Stimulated activated naive CD4-positive, alpha-beta T cell treated with Interleukin-2 at 50 U/mL for 16 hours (primary cell): ENCODE measurements around the gene HOXA10.
A peak's percentile ranks its signal among the peaks of the same experiment; 100 is the strongest.

ENCODE experiments used
- DNase-seq: peaks from one replicate; lab custom pipeline; 2025; lab: John Stamatoyannopoulos, UW

Gene HOXA10

DNA sequence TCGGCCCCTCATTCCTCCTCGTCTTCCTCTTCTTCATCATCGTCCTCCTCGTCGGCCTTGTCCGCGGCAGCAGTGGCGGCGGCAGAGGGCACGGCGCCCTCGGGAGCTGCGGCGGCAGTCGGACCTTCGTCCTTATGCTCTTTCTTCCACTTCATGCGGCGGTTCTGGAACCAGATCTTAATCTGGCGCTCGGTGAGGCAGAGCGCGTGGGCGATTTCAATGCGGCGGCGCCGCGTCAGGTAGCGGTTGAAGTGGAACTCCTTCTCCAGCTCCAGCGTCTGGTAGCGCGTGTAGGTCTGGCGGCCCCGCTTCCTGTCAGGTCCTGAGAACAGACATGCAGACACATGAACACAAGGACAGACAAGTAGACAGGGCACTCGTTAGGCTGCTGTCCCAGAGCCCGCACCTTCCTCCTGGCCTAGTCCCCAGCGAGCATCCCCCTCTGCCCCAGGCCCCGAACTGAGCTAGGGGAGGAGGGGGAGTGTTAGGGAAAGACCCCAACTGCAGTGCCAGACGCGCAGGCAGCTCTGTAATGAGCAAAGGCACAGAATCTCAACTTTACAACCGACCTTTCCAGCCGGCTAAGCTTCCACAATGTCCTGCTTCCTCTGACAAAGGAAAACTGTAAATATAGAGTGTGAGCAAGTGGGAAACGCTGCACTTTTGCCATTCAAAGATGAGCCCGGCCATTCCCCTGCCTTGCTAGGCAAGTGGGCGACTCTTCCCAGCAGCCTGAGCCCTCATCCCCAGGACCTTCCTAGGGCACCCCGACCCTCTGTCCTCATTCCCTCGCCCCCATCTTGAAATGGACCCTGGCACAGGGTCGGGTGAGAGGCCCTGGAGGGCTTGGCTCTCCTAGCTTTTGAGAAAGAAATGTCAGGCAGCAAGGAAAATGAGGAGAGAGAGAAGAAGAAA is 19.0 kb downstream of the HOXA10 start:
- DNase-seq, result no peak

DNA sequence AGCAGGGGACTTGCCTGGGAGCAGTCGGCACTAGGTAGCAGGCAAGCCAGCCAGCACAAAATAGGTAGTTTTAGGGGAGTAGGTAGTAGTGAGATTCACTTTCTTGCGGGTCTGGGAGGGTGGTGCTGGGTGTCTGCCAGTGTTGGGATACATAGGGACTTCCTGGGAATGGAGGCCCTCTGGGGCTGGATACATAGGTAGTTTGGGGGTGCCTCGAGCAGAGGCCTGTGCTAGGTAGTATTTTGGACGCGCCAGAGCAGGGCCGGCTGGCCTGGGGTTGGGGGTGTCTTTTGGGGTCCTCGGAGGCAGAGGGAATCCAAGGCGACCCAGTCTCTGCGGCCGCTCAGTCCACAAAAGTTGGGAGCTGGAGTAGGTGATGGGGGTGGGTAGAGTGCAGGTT is 19.8 kb downstream of the HOXA10 start:
- DNase-seq, result no peak

DNA sequence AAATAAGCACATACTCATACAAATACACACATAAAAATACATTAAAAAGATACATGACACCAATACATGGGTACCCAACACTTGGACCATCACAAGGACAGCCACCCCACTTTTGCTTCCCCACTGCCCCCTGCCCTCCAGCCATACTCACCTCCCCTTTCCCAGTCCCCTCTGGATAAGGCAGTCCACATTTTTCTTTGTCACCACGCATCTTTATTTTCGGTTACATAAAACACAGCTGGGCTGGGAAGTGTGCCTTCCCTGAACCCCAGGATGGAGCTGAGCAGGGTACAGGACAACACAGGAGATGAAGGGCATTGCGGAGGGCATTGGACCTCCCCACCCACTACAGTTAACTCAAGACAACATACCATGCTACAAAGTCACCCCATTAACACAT is 20.6 kb downstream of the HOXA10 start:
- DNase-seq, result no peak

DNA sequence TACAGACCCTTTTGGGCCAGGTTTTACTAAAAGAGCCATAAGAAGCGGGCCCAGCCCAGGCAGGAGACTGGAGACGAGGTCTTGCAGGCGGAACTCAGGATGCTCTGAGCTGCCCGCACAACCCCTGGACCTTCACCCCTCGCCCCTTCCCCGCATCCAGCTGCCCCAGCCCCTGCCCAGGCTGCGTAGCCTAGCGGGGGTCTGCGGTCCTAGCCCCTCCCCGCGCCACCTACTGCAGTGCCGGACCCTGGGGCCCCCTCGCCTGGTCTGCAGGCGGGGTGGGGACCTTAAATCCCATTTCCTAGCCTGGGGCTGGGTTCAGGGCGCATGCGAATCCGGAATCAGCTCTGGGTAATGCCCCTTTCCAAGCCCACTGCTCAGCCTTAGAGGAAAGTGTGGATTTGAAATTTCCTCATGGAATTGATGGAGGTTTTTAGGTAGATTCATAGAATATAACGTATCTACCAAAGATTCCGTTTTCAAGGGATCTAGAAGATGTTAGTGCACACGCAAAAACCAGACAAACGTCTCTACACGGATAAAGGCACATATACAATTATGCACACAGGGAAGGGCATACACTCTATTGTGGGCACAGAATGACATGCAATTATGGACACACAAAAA is 21.2 kb downstream of the HOXA10 start:
- no peak for DNase-seq

DNA sequence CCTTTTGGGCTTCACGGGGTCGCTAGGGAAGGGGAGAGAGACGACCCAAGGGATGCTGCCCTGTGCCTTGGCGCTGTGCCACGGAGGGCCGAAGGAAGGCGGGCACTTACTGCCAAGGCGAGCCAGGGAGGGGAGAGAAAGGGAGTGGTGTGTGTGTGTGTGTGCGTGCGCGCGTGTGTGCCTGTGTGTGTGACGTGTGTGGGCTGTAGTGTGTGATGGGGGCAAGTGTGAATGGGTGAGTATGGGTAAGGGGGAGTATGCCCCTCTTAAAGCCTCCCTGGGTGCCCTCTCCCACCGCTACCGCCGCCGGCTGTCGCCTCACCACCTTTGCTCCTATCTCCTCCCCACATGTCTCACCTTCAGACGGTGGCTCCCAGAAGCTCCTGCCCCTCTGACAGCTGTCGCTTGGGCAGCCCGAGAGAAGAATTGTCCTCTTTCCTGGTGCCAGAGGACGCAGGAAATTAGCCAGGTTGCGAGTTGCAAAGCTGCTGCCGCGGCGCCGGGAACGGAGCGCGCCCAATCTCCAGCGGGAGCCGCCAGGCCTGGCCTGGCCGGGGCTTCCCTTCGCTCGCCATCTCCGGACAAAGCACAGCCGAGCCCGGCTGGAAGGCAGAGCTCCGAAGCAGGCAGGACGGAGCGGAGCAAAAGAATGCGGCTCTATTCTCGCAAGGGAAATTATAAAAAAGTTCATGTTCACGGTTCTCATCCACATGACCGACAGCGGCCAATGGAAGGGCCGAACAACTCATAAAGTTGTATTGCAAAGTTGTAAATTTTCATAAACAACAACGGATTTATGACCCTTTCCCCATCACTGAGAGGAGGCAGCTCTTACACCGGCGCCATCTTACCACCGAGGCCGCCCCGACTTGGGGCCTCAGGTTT is 21.9 kb downstream of the HOXA10 start, which contains the start of gene HOXA3:
TSS of gene HOXA3 (minus strand) at position 653 of the 885 bp plus-strand sequence. CDS start 41,943 bp downstream, outside the sequence.
- DNase-seq, result no peak

DNA sequence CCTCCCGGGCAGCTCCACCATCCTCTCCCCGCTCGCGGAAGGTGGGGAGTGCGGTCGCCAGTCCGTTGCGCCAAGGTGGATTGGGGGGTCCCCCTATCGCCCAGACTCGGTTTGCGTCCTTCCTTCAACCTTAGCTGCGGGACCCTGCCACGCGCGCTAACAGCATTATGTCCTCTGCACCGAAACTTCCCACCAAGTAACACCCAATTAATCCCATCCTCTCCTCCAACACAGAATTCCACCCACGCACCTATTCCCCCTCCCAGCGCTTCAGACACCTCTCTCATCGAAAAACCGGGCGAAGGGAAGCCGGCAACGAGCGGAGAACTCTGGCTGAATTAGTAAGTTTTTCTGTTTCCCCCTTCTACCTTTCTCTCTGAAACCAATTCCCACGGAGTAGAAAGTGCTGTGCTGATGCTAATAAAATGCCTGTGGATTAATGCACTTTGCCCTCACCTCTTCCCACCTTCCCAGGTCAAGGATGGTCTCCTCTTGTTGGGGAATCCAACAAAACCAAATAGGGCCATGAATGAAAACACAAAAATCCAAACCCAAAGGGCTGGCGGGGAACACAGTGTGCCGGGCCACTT is 22.7 kb downstream of the HOXA10 start:
- no peak for DNase-seq

DNA sequence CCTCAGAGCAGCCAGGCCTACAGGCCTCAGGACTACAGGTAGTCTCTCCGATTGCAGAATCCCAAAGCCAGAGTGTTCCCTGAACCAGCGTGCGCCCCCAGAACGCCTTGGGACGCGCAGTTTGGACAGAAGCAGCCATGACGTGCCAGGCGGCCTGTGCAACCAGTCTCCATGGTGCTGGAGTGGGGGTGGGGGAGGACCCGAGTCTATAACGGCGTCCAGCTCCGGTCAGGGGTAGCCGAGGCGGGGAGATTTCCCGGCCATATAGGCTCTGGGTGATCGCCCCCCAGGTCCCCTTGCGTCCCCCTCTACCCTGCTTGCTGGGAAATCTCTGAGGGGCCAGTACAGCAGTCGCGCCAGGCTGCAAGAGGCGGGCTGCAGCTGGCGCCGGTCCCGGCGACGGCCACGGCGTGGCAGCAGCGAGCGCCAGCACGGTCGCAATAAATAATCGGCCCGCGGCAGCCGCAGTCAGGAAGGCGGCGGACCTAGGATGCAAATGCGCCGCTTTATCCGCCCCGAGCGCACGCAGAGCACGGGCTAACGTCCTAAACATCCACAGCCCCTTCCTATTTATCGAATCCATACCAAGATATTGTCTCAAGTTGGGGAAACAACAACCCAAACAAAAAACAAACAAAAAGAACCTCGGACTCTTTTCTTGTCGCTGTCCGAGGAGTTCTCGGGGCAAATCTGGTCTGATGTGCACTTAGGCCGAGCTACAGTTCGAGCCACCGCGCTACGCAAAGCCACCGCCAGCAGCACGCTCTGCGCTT is 23.4 kb downstream of the HOXA10 start:
- DNase-seq, result peak; percentile 52

DNA sequence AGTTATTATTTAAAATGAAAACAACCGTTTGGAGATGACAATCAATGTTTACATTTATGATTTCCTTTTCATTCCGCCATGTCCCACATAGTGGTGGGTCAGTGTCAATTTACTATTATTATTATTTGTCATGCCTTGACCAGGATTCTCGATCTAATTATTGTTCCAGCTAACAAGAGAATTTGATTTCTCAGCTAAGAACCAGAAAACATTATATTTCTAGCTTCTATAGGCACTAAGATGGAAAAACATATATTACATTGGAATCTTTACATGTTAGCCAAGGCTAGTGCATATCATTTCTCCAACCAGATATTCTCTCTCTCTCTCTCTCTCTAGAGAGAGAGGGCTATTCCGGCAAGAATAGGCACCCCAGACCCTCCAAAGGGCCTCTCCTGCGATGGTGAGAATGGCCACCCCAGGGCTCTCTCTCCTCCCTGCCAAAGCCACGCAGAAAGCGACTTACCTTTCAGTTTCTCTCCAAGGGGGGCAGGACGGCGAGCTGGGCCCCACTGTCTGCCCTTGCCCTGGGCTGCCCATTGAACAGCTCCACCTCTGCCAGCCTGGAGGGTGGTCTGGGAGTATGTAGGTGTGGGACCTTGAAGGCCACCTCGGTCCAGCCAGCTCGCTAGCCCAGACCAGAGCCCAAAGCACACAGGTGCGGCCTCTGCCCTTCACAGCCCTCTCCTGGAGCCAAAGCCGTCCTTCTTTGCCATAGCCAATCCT is 24.1 kb downstream of the HOXA10 start:
- DNase-seq, result no peak

DNA sequence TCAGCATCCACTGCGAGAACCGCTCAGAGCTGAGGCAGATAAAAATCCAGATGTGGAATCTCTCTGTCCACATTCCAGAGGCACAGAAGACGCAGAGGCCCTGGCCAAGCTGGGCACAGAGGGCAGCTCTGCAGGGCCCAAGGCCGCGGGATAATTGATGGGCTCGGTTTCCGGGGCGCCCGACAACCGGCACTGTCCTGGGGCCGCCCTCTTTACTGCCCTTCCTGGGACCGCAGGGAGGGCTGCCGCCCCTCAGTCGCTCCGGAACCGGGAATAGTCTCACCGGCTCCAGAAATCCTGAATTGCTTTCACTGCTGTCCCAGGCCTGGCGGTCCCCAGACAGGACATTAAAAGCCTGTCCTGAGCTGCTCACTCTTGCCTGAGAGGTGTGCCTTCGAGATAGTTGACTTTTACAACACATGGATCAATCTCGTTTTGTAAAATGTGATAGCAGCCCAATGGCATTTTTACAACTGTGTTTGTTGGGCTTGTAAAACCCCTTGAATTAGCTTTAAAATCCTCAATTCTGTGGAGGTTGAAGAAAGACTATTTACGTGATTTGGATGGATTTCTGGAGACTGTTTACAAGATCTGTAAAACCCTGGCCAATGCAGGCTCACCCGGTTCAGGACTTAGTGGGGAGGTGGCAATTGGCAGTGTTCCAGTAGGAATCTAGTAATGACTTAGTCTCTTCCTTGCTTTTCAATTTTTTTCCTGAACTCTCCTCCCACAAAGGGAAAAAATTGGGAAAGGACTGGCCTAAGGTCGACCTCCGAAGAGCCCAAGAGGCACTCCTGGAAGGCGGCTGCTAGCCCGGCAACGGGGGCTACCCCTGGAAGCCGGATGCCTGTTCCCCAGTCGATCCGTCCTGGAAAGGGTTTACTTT is 25.1 kb downstream of the HOXA10 start:
- DNase-seq, result no peak

DNA sequence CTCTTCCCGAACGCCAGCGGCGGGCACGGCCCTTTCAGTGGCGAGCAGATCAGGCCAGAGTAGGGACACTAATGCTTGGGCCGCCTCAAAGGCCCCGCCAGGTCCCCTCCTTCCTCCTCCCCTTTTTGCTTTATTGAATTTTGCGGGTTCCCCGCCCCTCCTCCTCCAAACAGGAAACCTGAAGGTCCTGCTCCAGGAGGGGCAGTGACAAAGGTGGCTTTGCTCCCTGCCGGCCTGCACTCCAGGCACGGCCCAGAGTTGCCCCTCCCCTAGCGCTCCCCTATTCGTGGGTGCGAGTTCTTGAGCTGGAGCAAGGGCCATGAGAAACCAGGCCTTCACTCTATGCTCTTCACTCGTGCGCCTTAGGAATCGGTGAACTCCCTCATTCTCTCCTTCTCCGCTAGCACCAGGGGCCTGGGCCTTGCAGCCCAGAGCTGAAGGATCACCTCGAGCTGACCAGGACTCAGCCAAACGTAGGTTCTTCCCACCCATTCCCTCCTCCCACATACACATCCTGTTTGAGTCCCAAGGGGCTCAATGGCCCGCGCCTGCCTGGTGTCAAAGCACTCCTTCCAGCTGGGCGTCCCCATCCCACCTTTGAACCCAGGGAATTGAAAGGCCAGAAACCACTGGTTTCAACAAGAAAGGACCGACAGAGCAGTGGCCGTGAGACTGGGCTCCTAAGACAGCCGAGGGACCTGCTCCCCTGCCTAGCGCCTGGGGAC is 25.9 kb downstream of the HOXA10 start:
- no peak for DNase-seq

DNA sequence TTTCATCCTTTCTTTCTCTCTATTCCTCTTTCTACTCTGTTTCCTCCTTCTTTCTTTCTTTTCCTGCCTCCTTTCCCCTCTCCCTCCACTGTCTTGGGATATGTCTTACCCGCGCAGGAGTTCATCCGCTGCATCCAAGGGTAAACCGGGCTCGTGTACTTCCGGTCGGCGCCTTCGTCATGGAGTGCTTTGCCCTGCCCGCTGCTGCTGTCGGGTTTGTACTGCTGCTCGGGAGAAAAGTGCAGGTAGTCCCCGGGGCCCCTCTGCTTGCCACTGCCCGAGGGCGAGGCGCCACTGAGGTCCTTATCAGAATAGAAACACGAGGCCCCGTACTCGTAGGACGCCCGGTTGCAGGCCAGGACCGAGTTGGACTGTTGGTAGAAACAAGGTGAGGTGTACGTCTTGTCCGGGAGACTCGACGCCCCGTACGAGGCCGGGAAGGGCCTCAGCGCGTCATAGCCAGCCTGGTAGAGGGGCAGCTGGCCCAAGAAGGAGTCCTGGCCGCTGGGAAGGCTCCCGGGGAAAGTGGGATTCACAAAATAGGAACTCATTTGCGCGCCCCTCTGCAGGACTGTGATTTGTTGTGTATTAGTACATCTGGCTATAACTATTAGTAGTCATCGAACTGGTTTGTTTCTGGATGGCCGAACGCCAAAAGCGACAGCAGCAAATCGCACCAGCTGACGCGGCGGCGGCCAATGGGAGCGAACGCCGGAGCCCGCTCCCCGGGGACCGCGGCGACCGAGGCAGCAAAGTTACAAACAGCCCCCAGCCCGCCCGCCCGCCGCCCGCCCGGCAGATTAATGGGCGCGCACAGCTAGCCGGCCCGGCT is 26.7 kb downstream of the HOXA10 start, which contains the start of gene HOXA6:
TSS of gene HOXA6 (minus strand) at position 576 of the 832 bp plus-strand sequence. CDS start at position 551, 25 bp downstream.
- no peak for DNase-seq

DNA sequence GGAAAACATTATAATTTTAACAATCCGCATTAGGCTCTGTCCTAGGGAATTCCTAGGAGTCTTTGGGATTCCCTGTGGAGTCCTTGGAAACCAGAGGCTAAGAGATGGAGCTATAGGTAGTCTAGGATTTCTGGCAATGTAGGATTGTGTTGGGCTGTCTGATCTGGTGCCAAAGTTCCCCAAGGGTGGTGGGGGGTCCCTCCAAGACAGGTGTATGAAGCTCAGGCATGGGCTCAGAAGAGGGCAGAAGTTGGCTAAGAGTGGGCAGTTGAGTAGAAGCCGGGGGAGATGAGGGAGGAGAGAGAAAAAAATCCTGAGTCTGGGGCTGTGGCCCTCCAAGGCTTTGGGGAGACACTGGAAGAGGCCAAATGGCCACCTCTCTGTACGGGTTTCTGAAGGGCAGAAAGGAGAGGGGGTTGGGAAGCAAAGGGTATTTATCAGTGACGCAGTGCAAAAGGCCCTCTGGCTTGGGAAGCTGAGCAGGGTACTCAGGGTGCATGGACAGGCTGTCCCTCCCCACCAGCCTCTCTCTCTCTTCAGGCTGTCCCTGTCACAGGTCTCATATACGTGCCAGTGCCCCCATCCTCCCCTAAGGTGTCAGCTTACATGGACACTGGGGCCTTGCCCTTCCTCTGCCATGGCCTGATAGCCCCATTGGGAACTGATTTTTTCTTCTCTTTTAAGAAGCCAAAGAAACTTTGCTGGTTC is 27.5 kb downstream of the HOXA10 start:
- DNase-seq, result no peak

DNA sequence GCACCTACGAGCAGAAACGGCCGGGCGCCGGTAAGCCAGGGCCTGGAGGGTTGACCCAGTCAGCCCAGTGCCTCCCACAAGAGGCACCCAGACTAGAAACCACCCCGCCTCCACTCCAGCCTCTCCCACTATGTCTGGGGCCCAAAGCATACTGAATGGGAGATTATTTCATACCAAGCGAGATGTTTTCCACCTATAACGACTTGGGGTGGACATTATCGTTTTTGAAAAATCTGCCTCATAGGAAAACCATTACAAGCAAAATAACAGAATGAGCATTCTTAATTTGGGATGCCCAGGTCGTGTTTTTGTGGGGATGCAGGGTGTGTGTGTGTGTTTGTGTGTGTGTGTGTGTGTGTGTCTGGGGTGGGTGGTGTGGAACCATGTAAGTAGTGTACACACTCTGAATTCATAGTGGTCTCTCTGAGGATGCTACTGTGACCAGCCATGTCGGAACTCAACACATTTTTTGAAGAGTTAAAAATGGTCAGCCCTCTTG is 28.2 kb downstream of the HOXA10 start:
- no peak for DNase-seq

DNA sequence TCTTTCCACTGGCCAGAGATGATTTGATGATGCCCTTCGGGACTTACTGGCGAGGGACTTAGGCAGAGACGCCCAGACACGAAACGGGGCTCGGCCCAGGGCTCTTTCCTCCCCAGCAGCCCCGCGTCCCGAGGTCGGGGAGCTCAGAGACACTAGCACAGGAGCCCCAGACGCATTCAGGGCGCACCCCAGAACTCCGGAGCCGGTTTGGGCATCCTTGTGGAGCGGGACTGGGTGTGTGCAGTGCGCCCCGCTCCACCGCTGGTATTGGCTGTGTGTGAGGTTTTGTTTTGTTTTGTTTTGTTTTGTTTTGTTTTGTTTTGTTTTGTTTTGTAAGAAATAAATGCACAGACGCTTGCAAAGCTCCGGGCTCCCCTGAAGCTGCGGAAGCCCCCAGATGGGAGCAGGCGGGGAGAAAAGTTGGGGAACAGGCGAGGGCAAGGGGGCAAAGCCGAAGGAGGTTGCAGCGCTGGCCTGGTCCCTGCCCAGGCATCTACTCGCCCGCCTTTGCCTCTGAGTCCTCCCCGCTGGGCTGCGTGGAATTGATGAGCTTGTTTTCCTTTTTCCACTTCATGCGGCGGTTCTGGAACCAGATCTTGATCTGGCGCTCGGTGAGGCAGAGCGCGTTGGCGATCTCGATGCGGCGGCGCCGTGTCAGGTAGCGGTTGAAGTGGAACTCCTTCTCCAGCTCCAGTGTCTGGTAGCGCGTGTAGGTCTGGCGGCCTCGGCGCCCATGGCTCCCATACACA is 28.8 kb downstream of the HOXA10 start:
- DNase-seq, result no peak

DNA sequence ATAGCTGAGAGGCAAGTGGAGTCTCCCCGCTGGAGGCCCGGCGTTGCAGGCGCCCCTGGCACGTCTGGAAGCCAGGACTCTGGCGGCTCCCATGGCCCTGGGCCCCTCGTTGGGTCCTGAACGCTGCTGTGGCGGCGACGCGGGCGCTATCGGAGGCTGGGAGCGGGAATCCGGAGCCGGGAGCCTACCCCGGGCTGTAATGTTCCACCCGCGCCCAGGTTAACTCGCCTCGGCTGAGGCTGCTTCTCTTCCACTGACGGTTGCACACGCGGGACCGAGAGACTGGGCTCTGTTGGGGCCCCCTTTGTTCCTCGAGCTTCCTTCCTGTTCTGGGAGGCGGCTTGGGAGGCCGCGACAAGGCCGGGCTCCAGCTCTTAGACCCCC is 29.3 kb downstream of the HOXA10 start:
- DNase-seq, result no peak
